ENCODE results near the gene HSD17B3.
A peak's percentile ranks its signal among the peaks of the same experiment; 100 is the strongest.

The HSD17B3 gene

DNA sequence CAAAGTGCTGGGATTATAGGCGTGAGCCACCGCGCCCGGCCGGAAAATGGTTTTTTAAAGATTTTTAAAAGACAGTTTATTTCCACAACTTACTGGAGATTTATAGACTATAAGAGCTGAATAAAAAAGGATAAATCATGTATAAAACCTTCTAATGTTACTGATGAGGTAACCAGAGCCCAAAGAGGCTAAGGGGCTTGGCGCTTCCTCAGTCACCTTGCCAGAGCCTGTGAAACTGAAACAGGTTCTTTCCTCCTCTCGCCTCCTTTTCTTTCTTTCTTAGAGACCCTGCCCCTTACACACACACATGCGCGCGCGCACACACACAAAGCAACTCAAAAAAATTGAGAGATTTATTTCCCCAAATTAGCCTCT, 69.8 kb downstream of the HSD17B3 start:
- no peaks in the 10 kb centered on the region for H3K4me1 ChIP-seq (ENCODE audit: low read length)
- H3K79me2 ChIP-seq (ENCODE audit: low read length) = no peaks in the 10 kb centered on the region
- peaks cover 10% of the 10 kb centered on the region for H3K27me3 ChIP-seq (ENCODE audit: low read depth, low read length)
- no peak overlapping the region for H3K4me3 ChIP-seq (ENCODE audit: low read length)
- no peaks in the 10 kb centered on the region for H4K20me1 ChIP-seq (ENCODE audit: insufficient read depth, low read length)
- no peak overlapping the region for H3K4me2 ChIP-seq (ENCODE audit: low read length)
- no peak overlapping the region for H3K9ac ChIP-seq (ENCODE audit: low read length)
- H3K9me3 ChIP-seq (ENCODE audit: insufficient read depth, low read length) = no peaks in the 10 kb centered on the region
- TF ChIP-seq, protein P1, sequence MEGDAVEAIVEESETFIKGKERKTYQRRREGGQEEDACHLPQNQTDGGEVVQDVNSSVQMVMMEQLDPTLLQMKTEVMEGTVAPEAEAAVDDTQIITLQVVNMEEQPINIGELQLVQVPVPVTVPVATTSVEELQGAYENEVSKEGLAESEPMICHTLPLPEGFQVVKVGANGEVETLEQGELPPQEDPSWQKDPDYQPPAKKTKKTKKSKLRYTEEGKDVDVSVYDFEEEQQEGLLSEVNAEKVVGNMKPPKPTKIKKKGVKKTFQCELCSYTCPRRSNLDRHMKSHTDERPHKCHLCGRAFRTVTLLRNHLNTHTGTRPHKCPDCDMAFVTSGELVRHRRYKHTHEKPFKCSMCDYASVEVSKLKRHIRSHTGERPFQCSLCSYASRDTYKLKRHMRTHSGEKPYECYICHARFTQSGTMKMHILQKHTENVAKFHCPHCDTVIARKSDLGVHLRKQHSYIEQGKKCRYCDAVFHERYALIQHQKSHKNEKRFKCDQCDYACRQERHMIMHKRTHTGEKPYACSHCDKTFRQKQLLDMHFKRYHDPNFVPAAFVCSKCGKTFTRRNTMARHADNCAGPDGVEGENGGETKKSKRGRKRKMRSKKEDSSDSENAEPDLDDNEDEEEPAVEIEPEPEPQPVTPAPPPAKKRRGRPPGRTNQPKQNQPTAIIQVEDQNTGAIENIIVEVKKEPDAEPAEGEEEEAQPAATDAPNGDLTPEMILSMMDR (IDR thresholded peaks at IDR 0.05; ENCODE audit: low read depth, low read length) = no peak
- no peak for TF ChIP-seq EZH2phosphoT487 (IDR thresholded peaks at IDR 0.05; ENCODE audit: low read depth)
- H3K36me3 ChIP-seq (replicated peaks; ENCODE audit: low read depth, low read length) = no peaks in the 10 kb centered on the region
- no peak overlapping the region for H3K27ac ChIP-seq (ENCODE audit: low read length)
- no peak overlapping the region for H2AFZ ChIP-seq (ENCODE audit: low read depth, low read length)

DNA sequence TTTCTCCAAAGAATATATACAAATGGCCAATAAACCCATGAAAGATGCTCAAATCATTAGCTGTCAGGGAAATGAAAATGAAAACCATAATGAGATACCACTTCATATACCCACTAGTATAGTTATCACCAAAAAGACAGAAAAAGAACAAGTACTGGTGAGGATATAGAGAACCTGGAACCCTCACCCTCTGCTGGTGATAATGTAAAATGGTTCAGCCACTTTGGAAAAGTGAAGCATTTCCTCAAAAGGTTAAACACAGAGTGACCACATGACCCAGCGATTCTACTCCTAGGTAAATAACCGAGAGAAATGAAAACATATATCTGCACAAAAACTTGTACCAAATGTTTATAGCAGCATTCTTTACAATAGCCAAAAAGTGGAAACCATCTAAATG, 72.0 kb downstream of the HSD17B3 start:
- no peak overlapping the region for H3K4me2 ChIP-seq (ENCODE audit: low read length)
- H3K4me1 ChIP-seq (ENCODE audit: low read length) = no peaks in the 10 kb centered on the region
- no peak overlapping the region for H3K4me3 ChIP-seq (ENCODE audit: low read length)

DNA sequence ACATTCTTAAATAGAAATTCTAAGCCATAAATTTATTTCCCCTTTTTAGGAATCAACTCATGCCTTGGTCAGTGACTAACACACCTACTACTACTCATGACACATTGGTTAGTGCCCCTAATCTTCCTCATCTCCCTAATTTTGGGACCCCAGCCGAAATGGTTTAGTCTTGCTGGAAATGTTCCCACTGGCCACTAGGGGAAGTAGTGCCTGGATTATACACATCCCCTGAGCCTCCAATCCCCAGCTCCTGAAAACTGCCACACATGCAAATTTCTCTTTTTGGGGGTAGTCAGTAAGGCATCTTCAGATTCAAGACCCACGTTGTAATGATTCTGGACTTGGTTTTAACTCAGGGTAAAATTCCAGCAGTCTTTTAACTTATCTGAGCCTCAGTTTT, 79.8 kb downstream of the HSD17B3 start:
- Histone ChIP-seq H3K4me3 (ENCODE audit: low read length) (no peak overlapping the region), H3K79me2 (ENCODE audit: low read length) (no peaks in the 10 kb centered on the region), H3K36me3 (replicated peaks; ENCODE audit: low read depth, low read length) (no peaks in the 10 kb centered on the region), H3K4me1 (ENCODE audit: low read length) (peaks cover 3% of the 10 kb centered on the region; the same call in 1 of the 2 replicates), H2AFZ (ENCODE audit: low read depth, low read length) (no peak overlapping the region), H3K27ac (ENCODE audit: low read length) (no peak overlapping the region), H3K27me3 (ENCODE audit: low read depth, low read length) (peaks cover 12% of the 10 kb centered on the region; the same call in 1 of the 2 replicates), H3K4me2 (ENCODE audit: low read length) (no peak overlapping the region), H4K20me1 (ENCODE audit: insufficient read depth, low read length) (no peaks in the 10 kb centered on the region), H3K9ac (ENCODE audit: low read length) (no peak overlapping the region), H3K9me3 (ENCODE audit: insufficient read depth, low read length) (peaks cover 5% of the 10 kb centered on the region; the same call in 1 of the 2 replicates)
- TF ChIP-seq EZH2phosphoT487 (IDR thresholded peaks at IDR 0.05; ENCODE audit: low read depth) = no peak
- TF ChIP-seq, protein P1 (IDR thresholded peaks at IDR 0.05; ENCODE audit: low read depth, low read length) = peak; percentile 45

More for the DNA sequence above, 72.0 kb downstream of the HSD17B3 start:
- no peak overlapping the region for H2AFZ ChIP-seq (ENCODE audit: low read depth, low read length)
- H3K9ac ChIP-seq (ENCODE audit: low read length) = no peak overlapping the region
- no peak overlapping the region for H3K27ac ChIP-seq (ENCODE audit: low read length)
- H3K79me2 ChIP-seq (ENCODE audit: low read length) = no peaks in the 10 kb centered on the region
- H3K9me3 ChIP-seq (ENCODE audit: insufficient read depth, low read length) = no peaks in the 10 kb centered on the region
- H3K36me3 ChIP-seq (replicated peaks; ENCODE audit: low read depth, low read length) = no peaks in the 10 kb centered on the region
- TF ChIP-seq, protein P1 (IDR thresholded peaks at IDR 0.05; ENCODE audit: low read depth, low read length) = no peak
- no peak for TF ChIP-seq EZH2phosphoT487 (IDR thresholded peaks at IDR 0.05; ENCODE audit: low read depth)
- peaks cover 5% of the 10 kb centered on the region for H3K27me3 ChIP-seq (ENCODE audit: low read depth, low read length)
- no peaks in the 10 kb centered on the region for H4K20me1 ChIP-seq (ENCODE audit: insufficient read depth, low read length)

DNA sequence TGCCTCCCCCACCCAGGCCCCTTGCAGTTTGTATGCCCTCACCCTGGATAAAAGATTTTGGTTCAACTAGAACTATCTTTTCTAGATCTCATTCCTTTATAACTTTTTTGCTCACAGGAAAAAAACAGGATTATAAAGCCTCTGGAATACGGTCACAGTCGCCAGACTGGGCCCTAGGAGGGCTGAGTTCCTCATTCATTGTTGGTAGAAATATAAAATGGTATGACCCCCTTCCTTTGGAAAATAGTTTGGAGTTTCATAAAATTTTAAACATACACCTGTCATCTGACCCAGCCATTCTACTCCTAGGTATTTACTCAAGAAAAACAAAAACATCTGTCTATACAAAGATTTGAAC, 82.1 kb downstream of the HSD17B3 start:
- Histone ChIP-seq H3K27me3 (ENCODE audit: low read depth, low read length) (peaks cover 26% of the 10 kb centered on the region; the same call in 1 of the 2 replicates), H4K20me1 (ENCODE audit: insufficient read depth, low read length) (no peaks in the 10 kb centered on the region), H3K27ac (ENCODE audit: low read length) (no peak overlapping the region), H3K36me3 (replicated peaks; ENCODE audit: low read depth, low read length) (no peaks in the 10 kb centered on the region), H3K4me2 (ENCODE audit: low read length) (no peak overlapping the region), H3K9me3 (ENCODE audit: insufficient read depth, low read length) (peaks cover 5% of the 10 kb centered on the region; the same call in 1 of the 2 replicates), H3K4me1 (ENCODE audit: low read length) (peaks cover 3% of the 10 kb centered on the region; the same call in 1 of the 2 replicates), H3K4me3 (ENCODE audit: low read length) (no peak overlapping the region), H3K79me2 (ENCODE audit: low read length) (no peaks in the 10 kb centered on the region), H2AFZ (ENCODE audit: low read depth, low read length) (no peak overlapping the region), H3K9ac (ENCODE audit: low read length) (no peak overlapping the region)
- TF ChIP-seq EZH2phosphoT487 (IDR thresholded peaks at IDR 0.05; ENCODE audit: low read depth) = no peak
- TF ChIP-seq, protein P1 (IDR thresholded peaks at IDR 0.05; ENCODE audit: low read depth, low read length) = no peak

Data from OCI-LY3 (cell line).